ENCODE measurements around the gene ESR1.

ESR1 gene

DNA sequence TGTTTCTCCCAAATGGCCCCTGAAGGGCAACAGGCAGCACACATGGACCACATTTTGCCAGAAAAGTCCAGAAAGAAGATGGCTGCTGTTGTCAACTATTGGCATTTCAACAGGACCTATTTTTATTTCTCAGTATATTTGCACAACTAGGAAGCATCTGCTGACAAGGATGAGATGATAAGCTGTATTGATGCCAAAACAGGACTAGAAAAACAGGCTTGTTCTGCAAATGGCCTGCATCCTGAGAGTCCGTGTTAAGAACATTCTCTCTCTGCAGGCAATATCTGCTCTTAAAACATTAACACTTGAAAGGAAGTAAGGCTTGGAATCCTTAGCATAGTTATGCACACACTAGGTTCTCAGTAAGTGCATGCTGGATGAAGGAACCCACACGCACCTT is 283.7 kb downstream of the ESR1 start:
- H3K4me3 ChIP-seq (ENCODE audit: low read depth, low read length): no peak overlapping the region
- no peak for TF ChIP-seq CTCF (IDR thresholded peaks at IDR 0.05; ENCODE audit: borderline replicate concordance, insufficient read depth, low read depth, low read length)

DNA sequence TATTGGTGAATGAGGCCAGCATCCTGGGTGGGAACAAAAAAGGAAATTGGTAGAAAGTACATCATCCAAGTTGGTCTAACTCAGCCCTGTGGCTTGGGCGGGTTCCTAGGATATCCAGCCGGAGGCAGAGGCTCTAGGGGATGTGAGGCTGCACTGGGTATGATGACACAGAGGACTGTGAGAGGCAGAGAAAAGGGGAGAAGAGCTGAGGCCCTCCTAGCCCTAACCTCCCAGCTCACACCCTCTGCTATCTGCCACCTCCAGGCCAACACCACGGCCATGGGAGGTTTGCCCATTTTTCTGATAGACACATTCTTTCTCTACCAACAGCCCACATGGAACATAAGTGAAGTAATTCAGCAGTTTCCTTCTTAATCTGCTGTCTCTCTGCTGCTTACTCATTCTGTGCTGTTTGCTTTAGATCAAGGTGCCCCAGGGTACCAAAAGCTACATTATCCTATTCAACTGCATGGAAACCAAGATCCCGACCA is 284.4 kb downstream of the ESR1 start:
- no peak overlapping the region for H3K4me3 ChIP-seq (ENCODE audit: low read depth, low read length)
- TF ChIP-seq CTCF (IDR thresholded peaks at IDR 0.05; ENCODE audit: borderline replicate concordance, insufficient read depth, low read depth, low read length): no peak

- TF ChIP-seq CTCF (IDR thresholded peaks at IDR 0.05; ENCODE audit: borderline replicate concordance, insufficient read depth, low read depth, low read length): no peak
- no peak overlapping the region for H3K4me3 ChIP-seq (ENCODE audit: low read depth, low read length)
These were observed 286.2 kb downstream of the ESR1 start for GRCh38 chr6:152093711-152094110.

GRCh38 chr6:152094276-152094675 is 286.8 kb downstream of the ESR1 start:
- no peak for TF ChIP-seq CTCF (IDR thresholded peaks at IDR 0.05; ENCODE audit: borderline replicate concordance, insufficient read depth, low read depth, low read length)

DNA sequence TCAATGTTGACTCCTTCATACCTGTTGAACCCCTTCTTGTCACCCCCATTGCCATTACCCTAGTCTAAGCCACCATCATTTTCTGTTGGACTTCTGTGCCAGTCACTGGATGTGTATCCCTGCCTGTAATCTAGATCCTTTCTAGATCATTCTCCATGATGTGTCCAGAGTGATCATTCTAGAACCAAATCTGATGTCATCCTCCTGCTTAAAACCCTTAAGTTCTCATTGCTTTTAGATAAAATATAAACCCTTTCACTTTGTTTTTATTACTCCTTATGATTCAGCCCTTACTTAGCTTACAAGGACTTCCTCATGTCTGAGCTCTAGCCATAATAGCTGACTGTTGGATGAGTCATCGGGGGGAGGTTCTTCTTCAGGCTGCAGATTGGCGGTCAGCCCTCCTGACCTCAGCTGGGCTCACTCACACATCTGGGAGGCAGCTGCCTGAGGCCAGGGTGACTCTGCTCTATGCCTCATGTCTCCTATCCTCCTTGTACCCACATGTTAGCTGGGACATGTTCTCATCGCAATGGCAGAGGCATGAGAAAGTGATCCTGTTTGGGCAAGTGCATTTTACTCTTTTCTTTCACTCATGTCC is 287.6 kb downstream of the ESR1 start:
- no peak for TF ChIP-seq CTCF (IDR thresholded peaks at IDR 0.05; ENCODE audit: borderline replicate concordance, insufficient read depth, low read depth, low read length)
- no peak overlapping the region for H3K4me3 ChIP-seq (ENCODE audit: low read depth, low read length)

More at GRCh38 chr6:152094276-152094675, 286.8 kb downstream of the ESR1 start:
- H3K4me3 ChIP-seq (ENCODE audit: low read depth, low read length): no peak overlapping the region

DNA sequence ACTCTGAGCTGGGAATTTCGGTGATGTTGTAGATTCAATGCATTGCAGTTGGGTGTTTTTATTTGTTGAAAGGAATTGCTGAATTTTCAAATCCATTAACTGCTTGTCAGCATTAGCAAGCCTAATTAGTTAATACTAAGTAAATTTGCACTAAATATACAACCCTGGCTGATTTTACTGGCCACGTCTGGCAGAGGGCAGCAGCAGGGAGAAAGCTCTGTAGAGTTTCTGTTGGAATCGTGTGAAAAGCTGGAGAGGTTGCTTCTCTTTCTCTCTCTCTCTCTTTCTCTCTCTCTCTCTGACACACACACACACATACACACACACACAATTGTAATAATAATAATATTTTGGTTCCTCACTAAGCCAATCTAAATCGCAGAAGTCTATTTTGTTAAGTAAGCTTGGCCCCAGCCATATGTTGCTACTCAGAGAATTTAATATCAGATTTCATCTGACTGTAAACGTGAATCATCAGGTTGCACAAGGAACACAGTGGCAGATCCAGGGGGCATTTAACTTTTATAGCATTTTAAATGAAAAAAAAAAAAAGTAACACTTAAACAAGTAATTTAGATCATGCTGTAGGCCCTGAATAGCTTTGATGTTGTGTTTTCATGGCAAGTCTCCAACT is 289.5 kb downstream of the ESR1 start:
- no peak for TF ChIP-seq CTCF (IDR thresholded peaks at IDR 0.05; ENCODE audit: borderline replicate concordance, insufficient read depth, low read depth, low read length)
- H3K4me3 ChIP-seq (ENCODE audit: low read depth, low read length): no peak overlapping the region

DNA sequence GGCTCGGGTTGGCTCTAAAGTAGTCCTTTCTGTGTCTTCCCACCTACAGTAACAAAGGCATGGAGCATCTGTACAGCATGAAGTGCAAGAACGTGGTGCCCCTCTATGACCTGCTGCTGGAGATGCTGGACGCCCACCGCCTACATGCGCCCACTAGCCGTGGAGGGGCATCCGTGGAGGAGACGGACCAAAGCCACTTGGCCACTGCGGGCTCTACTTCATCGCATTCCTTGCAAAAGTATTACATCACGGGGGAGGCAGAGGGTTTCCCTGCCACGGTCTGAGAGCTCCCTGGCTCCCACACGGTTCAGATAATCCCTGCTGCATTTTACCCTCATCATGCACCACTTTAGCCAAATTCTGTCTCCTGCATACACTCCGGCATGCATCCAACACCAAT is 291.2 kb downstream of the ESR1 start:
- no peak for TF ChIP-seq CTCF (IDR thresholded peaks at IDR 0.05; ENCODE audit: borderline replicate concordance, insufficient read depth, low read depth, low read length)
- no peak overlapping the region for H3K4me3 ChIP-seq (ENCODE audit: low read depth, low read length)
